GM19240 (cell line): ENCODE measurements around the gene TRPT1.

Source experiments
- DNase-seq: peaks from one replicate; pipeline ENCODE4 v3.0.0; 2011; ENCODE audit warnings: low spot score; ENCODE audit not compliant: insufficient read length

Gene TRPT1

GRCh38 chr11:64180891-64181290, 45.1 kb downstream of the TRPT1 start:
- DNase-seq: no peak

GRCh38 chr11:64178951-64179639, 46.9 kb downstream of the TRPT1 start:
- DNase-seq: no peak

- DNase-seq: no peak
Measured at GRCh38 chr11:64178203-64178602, 47.8 kb downstream of the TRPT1 start.

- no peak for DNase-seq
Measured at GRCh38 chr11:64176751-64177150, 49.2 kb downstream of the TRPT1 start.
